ENCODE data around the gene HOXB9. TPM values are rescaled to one million over a fixed set of nuclear protein-coding genes. Genes with fewer than 3 reads are reported as not detected.

HOXB9 gene
- polyA plus RNA-seq, 1 donor from 2014 or later = not detected

DNA sequence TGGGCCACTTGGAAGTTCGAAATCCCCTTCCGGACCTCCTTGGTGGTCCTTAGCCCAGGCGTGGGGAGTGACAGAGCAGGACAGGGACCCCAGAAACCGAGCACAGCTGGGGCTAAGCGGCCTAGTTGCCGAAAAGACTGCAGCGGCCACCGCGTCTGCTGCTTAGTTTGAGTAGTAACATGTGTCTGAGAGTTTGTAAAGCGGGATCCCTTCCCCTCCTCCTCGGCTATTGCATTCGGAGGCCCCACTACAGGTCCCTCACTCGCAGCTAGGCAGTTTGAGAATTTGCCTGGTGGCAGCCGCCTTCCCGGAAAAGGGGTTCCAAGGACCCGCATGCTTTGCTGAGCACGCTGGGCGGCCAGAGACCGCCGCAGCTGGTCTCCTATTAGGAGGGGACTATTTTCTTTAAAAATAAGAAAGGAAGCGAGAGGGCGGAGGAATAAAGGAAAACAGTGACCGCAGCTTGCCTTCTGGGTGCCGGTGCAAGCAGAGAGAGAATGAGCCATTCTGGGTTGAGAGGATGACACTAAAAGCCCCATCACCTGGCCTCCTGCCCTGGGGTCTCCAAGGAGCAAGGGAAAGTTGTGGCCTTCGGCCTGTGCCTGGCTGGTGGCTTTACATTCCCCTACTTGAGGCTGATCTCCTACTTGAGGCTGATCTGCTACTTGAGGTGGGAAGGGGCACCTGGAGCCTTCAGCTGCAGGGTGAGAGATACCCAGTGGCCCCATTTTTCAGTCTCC, 31.4 kb downstream of the HOXB9 start:
- no peaks in the 10 kb centered on the region for H3K36me3 Mint-ChIP-seq
- peaks cover 0 to 2% (median 0%) of the 10 kb centered on the region in 3 donors for H3K9me3 Mint-ChIP-seq
- no peak overlapping the region for H3K4me3 Mint-ChIP-seq
- H3K27ac Mint-ChIP-seq = peak overlapping the region; percentile 10 to 71 (median 43)
- peaks cover 81% of the 10 kb centered on the region for H3K27me3 Mint-ChIP-seq
- H3K4me1 Mint-ChIP-seq = peaks cover 17 to 26% (median 21%) of the 10 kb centered on the region in 3 donors

DNA sequence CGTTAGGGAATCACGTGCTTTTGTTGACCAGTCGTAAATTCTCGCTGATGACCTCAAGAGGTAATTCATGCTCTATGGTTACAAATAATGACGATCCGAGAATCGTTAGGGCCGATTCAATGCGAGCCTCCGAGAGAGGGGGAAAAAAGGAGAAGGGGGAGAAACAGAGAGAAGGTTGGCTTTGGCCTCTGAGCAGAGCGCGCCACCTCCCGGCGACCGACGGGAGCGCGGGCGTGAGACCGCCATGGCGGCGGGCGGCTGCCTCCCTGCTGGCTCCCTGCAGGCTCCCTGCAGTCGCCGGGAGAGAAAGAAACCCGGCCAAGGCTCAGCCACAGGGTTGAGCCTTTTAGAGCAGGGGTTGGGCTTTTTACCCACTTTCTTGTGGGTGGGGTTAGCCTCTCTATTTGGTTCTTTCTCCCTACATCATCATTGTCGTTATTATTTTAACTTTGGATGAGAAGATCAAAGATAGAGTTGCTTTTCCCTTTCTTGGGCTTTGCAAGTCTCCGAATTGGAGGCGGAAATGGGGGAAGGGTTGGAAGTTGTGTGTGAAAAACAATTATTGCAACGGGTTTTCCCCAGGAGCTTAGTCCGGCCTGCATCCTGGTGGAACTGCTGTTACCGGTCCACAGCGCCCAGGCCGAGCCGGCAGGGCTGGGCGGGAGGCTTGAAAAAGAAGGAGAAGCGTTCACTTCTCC, 32.2 kb downstream of the HOXB9 start:
- Mint-ChIP-seq H3K4me1 (peaks cover 17 to 26% (median 21%) of the 10 kb centered on the region in 3 donors), H3K4me3 (peak overlapping the region in 3 of 4 donors; percentile 21 to 79 (median 70)), H3K36me3 (no peaks in the 10 kb centered on the region), H3K27me3 (peaks cover 80% of the 10 kb centered on the region), H3K9me3 (peaks cover 0 to 2% (median 0%) of the 10 kb centered on the region in 3 donors), H3K27ac (peak overlapping the region in 2 of 3 donors; percentile 89 to 90)

DNA sequence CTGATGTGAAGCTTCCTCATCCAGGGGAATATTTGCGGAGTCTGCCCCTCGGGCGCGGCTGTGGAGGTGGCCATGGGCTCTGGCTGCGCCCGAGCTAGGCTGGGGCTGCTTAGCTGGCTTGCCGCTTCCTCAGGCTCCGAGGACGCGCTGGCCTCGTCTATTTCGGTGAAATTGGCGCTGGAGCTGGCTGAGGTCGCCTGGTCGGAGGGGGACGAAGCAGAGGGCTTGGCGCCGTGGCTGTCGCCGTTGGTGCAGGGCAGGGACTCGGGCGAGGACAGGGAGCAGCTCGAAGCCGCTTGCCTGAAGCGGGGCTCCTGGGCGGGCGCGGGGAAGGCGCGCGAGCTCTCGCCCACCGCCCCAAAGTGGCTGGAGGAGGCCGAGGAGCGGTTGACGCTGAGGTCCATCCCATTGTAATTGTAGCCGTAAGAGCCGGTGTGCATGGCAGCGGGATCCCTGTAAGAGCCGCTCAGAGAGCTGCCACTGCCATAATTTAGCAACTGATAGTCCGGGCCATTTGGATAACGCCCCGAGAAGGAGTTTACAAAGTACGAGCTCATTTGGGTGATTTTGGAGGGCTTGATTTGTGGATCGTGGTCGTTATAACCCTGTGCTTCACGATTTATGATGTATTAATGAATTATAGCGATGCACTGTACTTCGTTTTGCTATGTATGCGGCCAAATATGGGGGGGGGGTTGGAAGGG, 32.9 kb downstream of the HOXB9 start, which contains the start of gene HOXB5:
HOXB5 (minus strand) TSS at position 654 of the 704 bp plus-strand sequence; CDS start at position 557, 97 bp downstream.
- no peaks in the 10 kb centered on the region for H3K36me3 Mint-ChIP-seq
- peaks cover 80% of the 10 kb centered on the region for H3K27me3 Mint-ChIP-seq
- peak within 1 kb of the TSS; percentile 58 to 79 (median 66) for H3K4me3 Mint-ChIP-seq
- peak within 1 kb of the TSS; percentile 89 to 90 (median 90) for H3K27ac Mint-ChIP-seq
- H3K9me3 Mint-ChIP-seq = peaks cover 0 to 2% (median 0%) of the 10 kb centered on the region in 3 donors
- peaks cover 17 to 21% (median 21%) of the 10 kb centered on the region in 3 donors for H3K4me1 Mint-ChIP-seq

DNA sequence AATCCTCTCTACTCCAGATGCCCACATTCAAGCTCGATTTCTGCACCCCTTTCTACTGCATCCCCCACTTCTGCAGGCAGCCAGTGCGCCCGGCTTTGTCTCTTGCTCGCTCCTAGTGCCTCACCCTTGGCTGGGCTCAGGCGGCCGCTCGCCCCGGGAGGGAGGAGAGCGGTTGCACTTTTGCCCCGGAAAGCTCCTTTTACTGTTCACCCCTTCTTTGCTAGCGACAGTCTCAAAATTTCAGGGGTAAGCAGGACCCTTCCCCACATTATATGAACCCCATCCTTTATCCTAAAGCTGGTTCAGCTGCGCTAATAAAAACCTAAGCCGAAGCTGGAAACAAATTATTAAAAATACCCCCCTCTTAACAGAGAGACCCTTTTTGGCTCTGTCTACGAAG, 33.6 kb downstream of the HOXB9 start:
- peaks cover 12 to 18% (median 17%) of the 10 kb centered on the region in 3 donors for H3K4me1 Mint-ChIP-seq
- no peaks in the 10 kb centered on the region for H3K36me3 Mint-ChIP-seq
- H3K27ac Mint-ChIP-seq = peak overlapping the region; percentile 85 to 90 (median 90)
- peaks cover 80% of the 10 kb centered on the region for H3K27me3 Mint-ChIP-seq
- H3K4me3 Mint-ChIP-seq = peak overlapping the region; percentile 10 to 70 (median 60)
- no peaks in the 10 kb centered on the region for H3K9me3 Mint-ChIP-seq

DNA sequence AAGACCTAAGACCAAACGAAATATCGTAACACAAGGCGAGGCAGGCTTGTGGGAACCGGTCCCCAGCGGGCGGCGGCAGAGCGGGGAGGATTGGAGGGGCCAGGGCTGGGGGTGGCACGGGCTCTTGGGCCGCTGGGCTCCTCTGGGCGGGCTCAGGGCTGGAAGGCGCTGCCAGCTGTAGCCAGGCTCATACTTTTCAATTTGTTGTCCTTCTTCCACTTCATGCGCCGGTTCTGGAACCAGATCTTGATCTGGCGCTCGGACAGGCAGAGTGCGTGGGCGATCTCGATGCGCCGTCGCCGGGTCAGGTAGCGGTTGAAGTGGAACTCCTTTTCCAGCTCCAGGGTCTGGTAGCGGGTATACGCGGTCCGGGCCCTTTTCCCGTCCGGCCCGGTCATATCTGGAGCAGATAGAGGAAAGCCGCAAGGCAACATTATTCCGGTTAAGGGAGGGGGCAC, 34.1 kb downstream of the HOXB9 start:
- Mint-ChIP-seq H3K4me3 (peak overlapping the region in 1 of 4 donors; percentile 70), H3K36me3 (no peaks in the 10 kb centered on the region), H3K27me3 (peaks cover 81% of the 10 kb centered on the region)

DNA sequence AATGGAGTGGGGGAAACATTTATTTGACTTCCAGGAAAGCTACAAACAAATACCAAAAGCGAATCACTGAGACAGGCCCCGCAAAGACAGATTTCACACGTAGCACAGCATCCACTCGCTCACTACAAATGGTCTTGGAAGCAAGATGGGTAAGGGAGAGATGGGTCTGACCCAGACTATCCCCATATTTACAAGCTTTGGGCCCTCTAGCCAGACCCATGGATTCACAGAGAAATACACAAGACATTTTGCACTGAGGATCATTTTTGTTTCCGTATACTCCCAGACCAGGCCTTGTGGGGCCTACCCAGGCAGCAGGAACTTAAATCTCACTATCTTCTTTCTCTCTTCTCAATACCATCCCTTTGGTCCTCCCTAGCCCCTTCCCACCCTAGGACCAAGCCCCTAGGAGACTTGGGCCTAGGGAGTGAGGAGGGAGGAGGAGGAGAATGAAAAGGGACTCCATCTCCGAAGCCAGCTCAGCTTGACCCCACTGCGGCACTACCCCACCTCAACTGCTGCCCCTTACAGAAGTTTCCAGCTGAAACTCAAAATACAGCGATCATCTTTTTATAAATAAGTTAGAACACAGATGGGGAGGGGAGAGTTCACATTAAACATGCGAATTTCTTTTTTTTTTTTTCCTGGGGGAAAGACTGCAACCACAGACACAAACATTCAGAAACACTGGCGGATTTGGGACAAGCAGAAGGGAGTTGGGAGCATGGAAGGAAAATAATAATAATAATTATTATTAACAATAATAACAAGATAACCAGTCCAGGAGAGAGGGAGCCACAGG, 34.7 kb downstream of the HOXB9 start:
- Mint-ChIP-seq H3K27ac (peak overlapping the region in 1 of 3 donors; percentile 64), H3K36me3 (no peaks in the 10 kb centered on the region), H3K27me3 (peaks cover 80% of the 10 kb centered on the region), H3K4me1 (peaks cover 7 to 23% (median 15%) of the 10 kb centered on the region in 3 donors), H3K4me3 (peak overlapping the region in 2 of 4 donors; percentile 70 to 73), H3K9me3 (no peaks in the 10 kb centered on the region)

More for the DNA sequence above, 34.1 kb downstream of the HOXB9 start:
- Mint-ChIP-seq H3K27ac (peak overlapping the region in 2 of 3 donors; percentile 64 to 90), H3K9me3 (no peaks in the 10 kb centered on the region), H3K4me1 (peaks cover 10 to 22% (median 17%) of the 10 kb centered on the region in 3 donors)

DNA sequence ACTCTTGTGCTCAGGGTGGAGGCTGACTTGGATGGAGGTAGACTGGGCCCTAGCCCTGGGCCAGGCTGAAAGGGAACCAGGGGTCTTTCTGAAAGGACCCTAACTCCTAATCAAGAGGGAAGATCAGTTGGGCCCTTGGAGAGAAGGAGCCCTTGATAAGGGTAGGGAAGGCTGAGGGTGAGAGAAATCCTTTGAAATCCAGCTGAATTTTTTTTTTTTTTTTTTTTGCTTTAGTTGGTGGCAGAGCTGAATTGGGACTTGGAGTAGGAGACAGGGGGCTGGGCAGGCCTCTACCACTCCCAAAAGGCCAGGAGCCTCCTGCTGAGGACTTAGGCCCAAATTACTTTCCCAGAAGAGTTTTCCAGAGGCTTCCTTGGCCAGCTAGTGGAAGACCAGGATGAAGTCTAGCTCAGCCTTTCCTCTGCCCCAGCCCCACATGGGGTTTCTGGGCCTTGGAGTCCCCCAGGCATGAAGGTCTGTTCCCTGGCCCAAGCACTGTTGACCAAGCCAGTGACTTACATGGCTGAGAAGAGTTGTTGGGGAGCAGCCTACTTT, 35.5 kb downstream of the HOXB9 start:
- Mint-ChIP-seq H3K4me1 (peaks cover 11 to 31% (median 20%) of the 10 kb centered on the region in 3 donors), H3K36me3 (no peaks in the 10 kb centered on the region), H3K27ac (peak overlapping the region in 1 of 3 donors; percentile 91), H3K9me3 (no peaks in the 10 kb centered on the region), H3K4me3 (peak overlapping the region in 1 of 4 donors; percentile 70), H3K27me3 (peaks cover 82% of the 10 kb centered on the region)

DNA sequence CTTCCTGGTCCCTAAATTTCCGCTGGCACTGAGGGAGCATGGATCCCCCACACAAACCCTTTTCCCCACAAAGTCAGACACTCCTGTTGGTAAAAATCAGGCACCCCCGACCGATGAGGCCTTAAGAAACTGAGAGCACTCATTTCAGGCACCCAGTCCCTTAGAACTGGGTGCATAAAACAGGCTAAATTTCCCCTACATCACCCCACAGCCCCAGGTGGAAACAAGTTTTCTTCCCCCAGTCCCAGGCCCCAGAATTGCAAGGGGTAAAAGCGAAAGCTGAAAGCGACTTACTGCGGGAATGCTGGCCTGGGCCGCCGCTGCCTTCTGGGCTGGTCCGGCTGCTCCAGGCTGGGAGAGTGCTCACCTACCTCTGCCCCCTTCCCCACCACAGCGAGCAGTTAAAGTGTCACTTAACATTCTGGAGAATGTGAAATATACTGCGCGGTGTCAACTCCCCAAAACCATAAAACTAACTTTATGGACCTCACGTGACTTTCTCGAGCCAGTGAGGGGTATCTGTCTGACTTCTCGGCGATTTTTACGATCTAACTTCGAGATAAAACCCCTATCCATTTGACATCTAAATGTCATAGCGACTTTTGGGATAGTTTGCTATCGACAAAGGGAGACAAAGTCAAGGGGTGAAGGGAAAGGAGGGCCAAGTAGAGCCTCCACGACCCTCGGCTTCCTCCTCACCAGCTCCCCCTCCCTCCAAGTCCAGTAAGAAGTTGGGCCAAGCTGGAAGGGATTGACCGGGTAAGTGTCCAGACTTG, 36.1 kb downstream of the HOXB9 start, which contains the start of gene HOXB3:
HOXB3 (minus strand) TSS at position 411 of the 776 bp plus-strand sequence. CDS start 37,767 bp downstream, outside the sequence.
- peaks cover 82% of the 10 kb centered on the region for H3K27me3 Mint-ChIP-seq
- H3K36me3 Mint-ChIP-seq = no peaks in the 10 kb centered on the region
- peak within 1 kb of the TSS in 2 of 4 donors; percentile 70 to 73 for H3K4me3 Mint-ChIP-seq
- H3K9me3 Mint-ChIP-seq = no peaks in the 10 kb centered on the region
- peak within 1 kb of the TSS in 1 of 3 donors; percentile 91 for H3K27ac Mint-ChIP-seq
- H3K4me1 Mint-ChIP-seq = peaks cover 16 to 38% (median 25%) of the 10 kb centered on the region in 3 donors

DNA sequence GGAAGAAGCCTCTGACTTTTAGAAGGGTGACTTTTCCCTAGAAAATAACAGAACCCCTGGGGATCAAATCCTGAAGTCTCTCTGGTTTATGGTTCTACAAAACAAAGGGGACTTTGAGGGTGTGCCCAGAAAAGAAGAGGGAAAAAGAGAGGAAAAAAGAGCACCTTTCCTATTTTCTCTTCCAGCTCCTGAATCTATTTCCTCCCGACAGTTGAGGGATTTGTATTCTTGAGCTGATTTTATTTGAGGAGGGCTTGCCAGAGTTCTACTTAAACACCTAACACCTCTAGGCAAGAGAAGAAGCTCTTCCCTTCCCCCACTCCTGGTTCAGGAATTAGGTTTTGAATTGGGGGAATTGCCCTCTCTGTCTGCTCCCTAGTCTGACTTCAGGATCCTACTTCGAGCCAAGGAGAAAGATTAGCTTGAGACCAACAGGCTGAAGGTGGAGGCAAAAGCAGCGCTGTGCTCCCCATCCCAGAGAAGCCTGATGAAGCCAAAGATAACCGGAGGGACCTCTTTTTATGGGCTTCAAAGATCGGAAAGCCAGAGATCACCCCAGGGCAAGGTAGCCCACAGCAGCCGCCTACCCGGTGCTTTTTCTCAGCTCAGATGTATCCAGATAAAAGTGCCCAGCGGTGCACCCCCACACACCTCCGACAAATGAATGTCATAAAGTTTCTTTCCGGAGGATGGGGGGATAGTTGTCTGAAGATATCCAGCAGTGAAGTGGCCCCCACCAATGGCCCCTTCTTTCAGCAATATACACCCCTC, 36.9 kb downstream of the HOXB9 start:
- peak overlapping the region in 1 of 4 donors; percentile 64 for H3K4me3 Mint-ChIP-seq
- H3K27ac Mint-ChIP-seq = peak overlapping the region in 1 of 3 donors; percentile 91
- peaks cover 17 to 38% (median 25%) of the 10 kb centered on the region in 3 donors for H3K4me1 Mint-ChIP-seq
- H3K9me3 Mint-ChIP-seq = no peaks in the 10 kb centered on the region
- H3K36me3 Mint-ChIP-seq = no peaks in the 10 kb centered on the region
- peaks cover 86% of the 10 kb centered on the region for H3K27me3 Mint-ChIP-seq

DNA sequence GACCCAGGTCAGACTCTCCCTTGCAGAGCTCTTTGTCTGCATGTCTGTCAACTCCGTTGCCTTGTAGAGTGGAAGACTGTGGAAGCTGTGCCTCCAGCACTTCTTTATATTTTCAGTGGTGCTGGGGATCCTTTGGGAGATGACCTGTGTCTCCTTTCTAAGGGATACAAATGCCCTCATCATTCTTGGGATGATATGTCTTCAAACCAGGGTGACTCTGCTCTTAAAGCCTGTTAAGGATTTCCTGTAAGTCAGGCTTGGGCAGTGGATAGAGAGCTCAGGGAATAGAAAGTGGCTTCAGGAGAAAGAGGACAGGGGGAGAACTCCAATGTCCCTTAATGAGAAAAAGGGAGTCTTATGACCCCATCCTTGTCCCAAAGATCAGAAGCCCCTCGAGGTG, 37.6 kb downstream of the HOXB9 start:
- no peaks in the 10 kb centered on the region for H3K36me3 Mint-ChIP-seq
- H3K27ac Mint-ChIP-seq = peak overlapping the region in 1 of 3 donors; percentile 91
- no peaks in the 10 kb centered on the region for H3K9me3 Mint-ChIP-seq
- peak overlapping the region in 1 of 4 donors; percentile 59 for H3K4me3 Mint-ChIP-seq
- H3K27me3 Mint-ChIP-seq = peaks cover 90% of the 10 kb centered on the region
- H3K4me1 Mint-ChIP-seq = peaks cover 17 to 39% (median 23%) of the 10 kb centered on the region in 3 donors

DNA sequence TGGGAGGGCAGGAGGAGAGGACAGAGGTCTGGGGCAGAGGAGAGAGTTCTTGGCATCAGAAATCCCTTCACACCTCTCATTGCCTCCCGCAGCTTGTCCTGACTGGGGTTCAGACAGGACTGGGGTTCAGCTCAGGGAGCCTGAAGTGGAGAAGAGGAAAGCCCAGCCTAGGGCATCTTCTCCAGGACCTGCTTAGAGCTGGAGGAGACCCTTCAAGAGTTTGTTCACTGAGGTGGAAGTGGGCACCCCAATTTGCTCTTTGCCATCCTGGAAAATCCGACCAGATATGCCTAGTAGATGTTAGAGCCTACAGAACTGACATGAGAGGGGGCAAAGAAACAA, 38.1 kb downstream of the HOXB9 start:
- H3K9me3 Mint-ChIP-seq = no peaks in the 10 kb centered on the region
- peaks cover 17 to 35% (median 21%) of the 10 kb centered on the region in 3 donors for H3K4me1 Mint-ChIP-seq
- H3K36me3 Mint-ChIP-seq = no peaks in the 10 kb centered on the region
- peak overlapping the region in 1 of 3 donors; percentile 91 for H3K27ac Mint-ChIP-seq
- H3K4me3 Mint-ChIP-seq = peak overlapping the region in 1 of 4 donors; percentile 59
- peaks cover 87% of the 10 kb centered on the region for H3K27me3 Mint-ChIP-seq

DNA sequence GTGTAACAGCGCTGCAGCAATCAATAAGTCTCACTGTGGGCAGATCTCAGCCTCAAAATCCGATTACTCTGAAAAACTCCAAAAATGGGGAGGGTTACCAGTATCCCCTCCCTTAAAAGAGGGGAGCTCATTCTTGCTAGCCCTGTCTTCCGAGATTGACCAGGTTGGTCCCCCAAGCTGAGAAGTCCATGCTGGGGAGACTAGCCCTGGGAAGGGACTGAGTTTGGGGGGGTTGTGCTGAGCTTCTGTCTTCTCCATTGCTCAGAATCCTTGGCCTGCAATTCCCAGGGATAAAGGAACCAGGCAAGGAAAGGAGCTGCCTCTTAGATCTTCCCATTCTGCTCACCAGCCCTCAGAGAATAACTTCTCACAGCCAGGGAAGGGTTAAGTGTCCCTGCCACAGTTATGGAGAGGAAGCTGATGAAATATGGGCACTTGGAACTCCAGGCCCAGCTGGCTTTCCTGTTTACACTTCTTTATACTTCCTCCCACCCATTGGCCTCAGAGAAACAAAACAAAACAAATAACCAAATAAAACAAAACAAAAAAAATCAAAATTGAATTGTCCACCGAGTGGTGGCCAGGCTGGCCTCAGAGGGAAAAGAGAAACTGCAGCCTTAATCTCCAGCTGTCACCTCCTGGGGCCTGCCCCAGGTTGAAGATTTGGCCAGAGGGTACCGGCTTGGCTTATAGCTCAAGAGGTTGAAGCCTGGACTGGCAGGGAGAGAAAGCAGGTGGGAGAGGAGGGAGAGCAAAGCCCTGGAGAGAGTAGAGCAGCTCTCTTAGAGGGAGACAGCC, 38.7 kb downstream of the HOXB9 start:
- Mint-ChIP-seq H3K36me3 (no peaks in the 10 kb centered on the region), H3K27ac (peak overlapping the region; percentile 9 to 93 (median 91)), H3K4me1 (peaks cover 19 to 32% (median 19%) of the 10 kb centered on the region in 3 donors), H3K27me3 (peaks cover 86% of the 10 kb centered on the region), H3K9me3 (no peaks in the 10 kb centered on the region), H3K4me3 (peak overlapping the region in 1 of 4 donors; percentile 61)
